WERI-Rb-1 (cell line): ENCODE data around the gene CLINT1.

Experiments used
- DNase-seq: peaks from one replicate; pipeline ENCODE4 v3.0.0-alpha.2; 2020
- H3K27ac ChIP-seq: fragments of 250-450 bp; sonication (Bioruptor Pico); 2 replicates; pipeline ENCODE4 v1.5.1; 2020; ENCODE audit warnings: mild to moderate bottlenecking, moderate library complexity
- H3K27me3 ChIP-seq: fragments of 250-450 bp; sonication (Bioruptor Pico); 2 replicates; pipeline ENCODE4 v1.5.1; 2021; ENCODE audit warnings: mild to moderate bottlenecking, low read depth, moderate library complexity; ENCODE audit not compliant: insufficient read depth, severe bottlenecking
- H3K36me3 ChIP-seq: fragments of 250-450 bp; sonication (Bioruptor Pico); 2 replicates; pipeline ENCODE4 v1.5.1; 2020; ENCODE audit warnings: mild to moderate bottlenecking, moderate library complexity
- H3K4me3 ChIP-seq: 2 replicates; pipeline ENCODE4 v1.5.1; 2011; ENCODE audit warnings: low read depth, mild to moderate bottlenecking, control low read depth, low read length
- H3K9me3 ChIP-seq: fragments of 250-450 bp; sonication (Bioruptor Pico); 2 replicates; pipeline ENCODE4 v1.5.1; 2021; ENCODE audit warnings: mild to moderate bottlenecking, moderate library complexity; ENCODE audit not compliant: severe bottlenecking
- TF ChIP-seq, protein P1 (sequence below): IDR thresholded peaks from 2 replicates; pipeline ENCODE4 v1.5.1; 2011; ENCODE audit warnings: low read depth, mild to moderate bottlenecking, control low read depth, inconsistent platforms, low read length

The CLINT1 gene

GRCh38 chr5:157900644-157901043 is 41.7 kb upstream of the CLINT1 start:
- TF ChIP-seq, protein P1, sequence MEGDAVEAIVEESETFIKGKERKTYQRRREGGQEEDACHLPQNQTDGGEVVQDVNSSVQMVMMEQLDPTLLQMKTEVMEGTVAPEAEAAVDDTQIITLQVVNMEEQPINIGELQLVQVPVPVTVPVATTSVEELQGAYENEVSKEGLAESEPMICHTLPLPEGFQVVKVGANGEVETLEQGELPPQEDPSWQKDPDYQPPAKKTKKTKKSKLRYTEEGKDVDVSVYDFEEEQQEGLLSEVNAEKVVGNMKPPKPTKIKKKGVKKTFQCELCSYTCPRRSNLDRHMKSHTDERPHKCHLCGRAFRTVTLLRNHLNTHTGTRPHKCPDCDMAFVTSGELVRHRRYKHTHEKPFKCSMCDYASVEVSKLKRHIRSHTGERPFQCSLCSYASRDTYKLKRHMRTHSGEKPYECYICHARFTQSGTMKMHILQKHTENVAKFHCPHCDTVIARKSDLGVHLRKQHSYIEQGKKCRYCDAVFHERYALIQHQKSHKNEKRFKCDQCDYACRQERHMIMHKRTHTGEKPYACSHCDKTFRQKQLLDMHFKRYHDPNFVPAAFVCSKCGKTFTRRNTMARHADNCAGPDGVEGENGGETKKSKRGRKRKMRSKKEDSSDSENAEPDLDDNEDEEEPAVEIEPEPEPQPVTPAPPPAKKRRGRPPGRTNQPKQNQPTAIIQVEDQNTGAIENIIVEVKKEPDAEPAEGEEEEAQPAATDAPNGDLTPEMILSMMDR: no peak
- no peaks in the 10 kb centered on the region for H3K27me3 ChIP-seq
- no peaks in the 10 kb centered on the region for H3K9me3 ChIP-seq
- no peak overlapping the region for H3K27ac ChIP-seq
- H3K4me3 ChIP-seq: no peak overlapping the region
- no peaks in the 10 kb centered on the region for H3K36me3 ChIP-seq
- no peak for DNase-seq

- no peaks in the 10 kb centered on the region for H3K27me3 ChIP-seq
Measured at GRCh38 chr5:157893611-157894010, 34.7 kb upstream of the CLINT1 start.

DNA sequence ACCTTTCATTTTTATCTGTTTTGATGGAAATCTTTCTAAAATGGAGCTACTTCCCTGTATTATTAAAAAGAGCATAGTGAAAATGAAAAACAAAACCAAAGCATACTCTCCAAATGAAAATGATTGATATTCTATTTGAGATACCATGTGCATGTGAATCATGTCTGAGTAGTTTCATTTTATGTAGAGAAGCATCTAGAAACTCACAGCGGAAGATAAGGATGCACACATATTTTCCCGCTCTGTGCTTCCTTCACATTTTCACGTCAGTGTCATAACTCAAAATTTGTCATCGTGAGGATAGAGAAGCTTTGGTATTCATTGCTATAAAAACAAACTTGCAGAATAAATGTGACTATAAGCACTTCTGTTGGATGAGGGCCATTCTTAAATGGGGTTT is 34.0 kb upstream of the CLINT1 start:
- Histone ChIP-seq H3K36me3 (no peaks in the 10 kb centered on the region), H3K27ac (no peak overlapping the region), H3K27me3 (no peaks in the 10 kb centered on the region), H3K9me3 (no peaks in the 10 kb centered on the region), H3K4me3 (no peak overlapping the region)
- TF ChIP-seq, protein P1: no peak
- no peak for DNase-seq

More at GRCh38 chr5:157893611-157894010, 34.7 kb upstream of the CLINT1 start:
- no peak overlapping the region for H3K4me3 ChIP-seq
- TF ChIP-seq, protein P1: no peak
- no peaks in the 10 kb centered on the region for H3K36me3 ChIP-seq
- H3K9me3 ChIP-seq: no peaks in the 10 kb centered on the region
- no peak overlapping the region for H3K27ac ChIP-seq
- DNase-seq: no peak

GRCh38 chr5:157890836-157891597 is 32.1 kb upstream of the CLINT1 start:
- Histone ChIP-seq H3K4me3 (no peak overlapping the region), H3K27me3 (no peaks in the 10 kb centered on the region), H3K27ac (no peak overlapping the region), H3K9me3 (peaks cover 2% of the 10 kb centered on the region), H3K36me3 (no peaks in the 10 kb centered on the region)
- TF ChIP-seq, protein P1: no peak
- no peak for DNase-seq

GRCh38 chr5:157888814-157889532 is 30.0 kb upstream of the CLINT1 start:
- Histone ChIP-seq H3K9me3 (peaks cover 2% of the 10 kb centered on the region), H3K27ac (no peak overlapping the region), H3K27me3 (no peaks in the 10 kb centered on the region), H3K36me3 (no peaks in the 10 kb centered on the region), H3K4me3 (no peak overlapping the region)
- DNase-seq: no peak
- TF ChIP-seq, protein P1: no peak
